Keratinocyte (primary cell): ENCODE results near the gene GBP7.

ENCODE experiments used
- EZH2 ChIP-seq: IDR thresholded peaks from one replicate; pipeline ENCODE4 v1.6.1; 2012; ENCODE audit warnings: inconsistent platforms, mild to moderate bottlenecking, low read length, moderate library complexity
- TF ChIP-seq, protein P1 (sequence below), 3 experiments: IDR thresholded peaks in 1 of 3; conservative IDR thresholded peaks in 1 of 3; optimal IDR thresholded peaks in 1 of 3; 2 replicates in 2 of 3; 3 replicates in 1 of 3; pipeline versions ENCODE3 to v1.5.1; 2011; ENCODE audit warnings: low read length in 3 of 3, mild to moderate bottlenecking in 3 of 3, moderate library complexity in 2 of 3, control low read depth in 1 of 3, inconsistent platforms in 1 of 3; ENCODE audit not compliant: insufficient read depth in 2 of 3; ENCODE audit errors: extremely low read depth in 1 of 3

DNA sequence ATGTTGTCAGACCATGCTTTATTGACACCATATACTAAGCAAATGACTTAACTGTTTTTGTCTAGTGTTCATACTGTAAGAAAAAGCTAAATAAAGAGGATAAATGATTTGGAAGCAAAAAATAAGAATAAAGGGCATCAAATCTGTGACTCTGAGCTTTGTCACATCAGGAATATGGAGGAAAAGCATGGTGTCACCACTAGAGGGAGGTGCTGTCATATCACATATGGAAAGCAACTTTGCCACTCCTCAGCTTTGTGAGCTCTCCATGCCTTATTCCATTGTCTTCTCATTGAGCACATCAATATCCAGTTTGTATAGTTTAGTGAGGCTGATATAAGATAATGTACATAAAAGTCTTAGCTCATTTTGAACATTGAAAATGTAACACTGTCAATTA lies 90.0 kb downstream of the GBP7 start:
- no peak for TF ChIP-seq EZH2
- TF ChIP-seq, protein P1, sequence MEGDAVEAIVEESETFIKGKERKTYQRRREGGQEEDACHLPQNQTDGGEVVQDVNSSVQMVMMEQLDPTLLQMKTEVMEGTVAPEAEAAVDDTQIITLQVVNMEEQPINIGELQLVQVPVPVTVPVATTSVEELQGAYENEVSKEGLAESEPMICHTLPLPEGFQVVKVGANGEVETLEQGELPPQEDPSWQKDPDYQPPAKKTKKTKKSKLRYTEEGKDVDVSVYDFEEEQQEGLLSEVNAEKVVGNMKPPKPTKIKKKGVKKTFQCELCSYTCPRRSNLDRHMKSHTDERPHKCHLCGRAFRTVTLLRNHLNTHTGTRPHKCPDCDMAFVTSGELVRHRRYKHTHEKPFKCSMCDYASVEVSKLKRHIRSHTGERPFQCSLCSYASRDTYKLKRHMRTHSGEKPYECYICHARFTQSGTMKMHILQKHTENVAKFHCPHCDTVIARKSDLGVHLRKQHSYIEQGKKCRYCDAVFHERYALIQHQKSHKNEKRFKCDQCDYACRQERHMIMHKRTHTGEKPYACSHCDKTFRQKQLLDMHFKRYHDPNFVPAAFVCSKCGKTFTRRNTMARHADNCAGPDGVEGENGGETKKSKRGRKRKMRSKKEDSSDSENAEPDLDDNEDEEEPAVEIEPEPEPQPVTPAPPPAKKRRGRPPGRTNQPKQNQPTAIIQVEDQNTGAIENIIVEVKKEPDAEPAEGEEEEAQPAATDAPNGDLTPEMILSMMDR (optimal IDR thresholded peaks at IDR 0.05 in 1 of 3, IDR thresholded peaks at IDR 0.05 in 1 of 3, conservative IDR thresholded peaks at IDR 0.05 in 1 of 3; ENCODE audit: extremely low read depth in 1 of 3, insufficient read depth in 2 of 3, low read length in 3 of 3) = peak; percentile 45 to 87 (median 64)
